Activated B cell treated with CpG ODN at 0.5 μM for 24 hours (primary cell): ENCODE data around the gene KCNQ1OT1. TPM values are rescaled to one million over a fixed set of nuclear protein-coding genes. Genes with fewer than 3 reads are reported as not detected.
A peak's percentile ranks its signal among the peaks of the same experiment; 100 is the strongest.

ENCODE experiments used
- ATAC-seq: fragments of 200-7000 bp; cut with Tn5 transposase; one replicate; pipeline ENCODE4 v1.10.0; 2021; ENCODE audit warnings: low read depth, mild to moderate bottlenecking, moderate library complexity
- CTCF ChIA-PET: fragments of 350-600 bp; sonication (Branson Sonifier 250); formaldehyde crosslinking; loops from one replicate; lab custom pipeline; 2021; ENCODE audit warnings: antibody characterized with exemption; lab: Charles Lee
- POLR2A ChIA-PET: fragments of 350-600 bp; sonication (Branson Sonifier 250); formaldehyde crosslinking; loops from one replicate; lab custom pipeline; 2021; ENCODE audit warnings: antibody characterized with exemption; lab: Charles Lee
- DNase-seq: peaks from one replicate; pipeline ENCODE4 v3.0.0; 2022
- H3K27ac Mint-ChIP-seq: one replicate; pipeline ENCODE4 v1.8.0; 2020; ENCODE audit warnings: mixed read lengths
- H3K27me3 Mint-ChIP-seq: one replicate; pipeline ENCODE4 v1.8.0; 2021; ENCODE audit warnings: mixed read lengths
- H3K36me3 Mint-ChIP-seq: one replicate; pipeline ENCODE4 v1.8.0; 2021; ENCODE audit warnings: low read depth, mixed read lengths
- H3K4me1 Mint-ChIP-seq: one replicate; pipeline ENCODE4 v1.8.0; 2021; ENCODE audit warnings: mixed read lengths
- H3K4me3 Mint-ChIP-seq: one replicate; pipeline ENCODE4 v1.8.0; 2020; ENCODE audit warnings: mild to moderate bottlenecking, mixed read lengths
- H3K9me3 Mint-ChIP-seq: one replicate; pipeline ENCODE4 v1.8.0; 2020; ENCODE audit warnings: mixed read lengths
- CTCF ChIP-seq: fragments of 200-600 bp; IDR thresholded peaks from one replicate; pipeline ENCODE4 v1.8.0; 2022; ENCODE audit warnings: antibody characterized with exemption, mild to moderate bottlenecking
- intact Hi-C: fragments of 100-400 bp; cut with micrococcal nuclease; formaldehyde crosslinking; loops from one replicate; pipeline ENCODE4 v1.15.1; 2024
- total RNA-seq: library from RNA; stranded (reverse); gene quantifications from 2 replicates; pipeline ENCODE4 v1.2.3, GENCODE V29; 2022

KCNQ1OT1 gene
- total RNA-seq, 1 donor from 2014 or later: 1.2 TPM

DNA sequence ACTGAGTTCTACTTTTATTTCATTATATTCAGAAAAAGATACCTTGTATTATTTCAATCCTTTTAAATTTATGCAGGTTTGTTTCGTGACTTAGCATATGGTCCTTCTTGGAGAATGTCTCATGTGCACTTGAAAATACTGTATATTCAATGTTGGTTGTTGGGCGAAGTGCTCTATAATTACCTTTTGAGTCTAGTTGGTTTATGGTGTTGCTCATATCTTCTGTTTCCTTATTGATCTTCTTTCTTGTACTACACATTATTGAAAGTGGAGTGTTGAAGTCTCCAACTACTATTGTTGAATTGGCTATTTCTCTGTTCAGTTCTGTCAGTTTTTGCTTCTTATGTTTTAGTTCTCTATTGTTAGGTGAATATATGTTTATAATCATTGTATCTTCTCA is 90.4 kb downstream of the KCNQ1OT1 start:
- Mint-ChIP-seq H3K4me1 (no peaks in the 10 kb centered on the region), H3K9me3 (peaks cover 19% of the 10 kb centered on the region), H3K4me3 (no peak overlapping the region), H3K36me3 (peaks cover 52% of the 10 kb centered on the region), H3K27ac (no peak overlapping the region), H3K27me3 (no peaks in the 10 kb centered on the region)
- ChIA-PET CTCF (no interaction called here), POLR2A (no interaction called here)
- ATAC-seq: no peak
- no peak for DNase-seq
- intact Hi-C loops: no loop called here
- TF ChIP-seq CTCF: no peak

- ATAC-seq (no peak), DNase-seq (no peak)
- H3K9me3 Mint-ChIP-seq: peaks cover 2% of the 10 kb centered on the region
- no peak for TF ChIP-seq CTCF
- no peaks in the 10 kb centered on the region for H3K27me3 Mint-ChIP-seq
- H3K36me3 Mint-ChIP-seq: peaks cover 26% of the 10 kb centered on the region
- intact Hi-C loops: no loop called here
- no peak overlapping the region for H3K4me3 Mint-ChIP-seq
- POLR2A ChIA-PET: no interaction called here
- CTCF ChIA-PET: no interaction called here
- H3K27ac Mint-ChIP-seq: no peak overlapping the region
- H3K4me1 Mint-ChIP-seq: no peaks in the 10 kb centered on the region
Observed at GRCh38 chr11:2599561-2600189, 100.1 kb downstream of the KCNQ1OT1 start.

- intact Hi-C loops: no loop called here
- Mint-ChIP-seq H3K27ac (no peak overlapping the region), H3K27me3 (no peaks in the 10 kb centered on the region), H3K4me1 (no peaks in the 10 kb centered on the region), H3K9me3 (peaks cover 2% of the 10 kb centered on the region), H3K36me3 (peaks cover 51% of the 10 kb centered on the region), H3K4me3 (no peak overlapping the region)
- no peak for DNase-seq
- ChIA-PET CTCF (no interaction called here), POLR2A (no interaction called here)
- TF ChIP-seq CTCF: no peak
- no peak for ATAC-seq
Observed at GRCh38 chr11:2595204-2595603, 104.6 kb downstream of the KCNQ1OT1 start.

DNA sequence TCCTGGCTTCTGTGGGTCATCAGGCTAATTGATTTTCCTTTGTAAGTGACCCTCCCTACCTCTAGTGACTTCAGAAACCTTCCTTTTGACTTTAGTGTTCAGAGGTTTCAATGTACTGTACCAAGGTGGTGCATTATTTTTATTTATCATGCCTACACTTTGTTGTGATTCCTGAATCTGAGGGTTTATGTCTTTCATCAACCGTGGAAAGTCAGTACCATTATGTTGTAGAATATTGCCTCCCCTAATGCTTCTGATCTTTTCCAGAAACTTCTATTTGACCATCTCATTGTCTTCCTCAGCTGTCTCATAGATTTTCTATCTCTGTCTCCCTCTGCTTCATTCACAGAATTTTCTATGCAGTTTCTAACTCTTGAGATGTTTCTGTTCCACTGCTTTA is 105.5 kb downstream of the KCNQ1OT1 start:
- no peak for DNase-seq
- TF ChIP-seq CTCF: no peak

DNA sequence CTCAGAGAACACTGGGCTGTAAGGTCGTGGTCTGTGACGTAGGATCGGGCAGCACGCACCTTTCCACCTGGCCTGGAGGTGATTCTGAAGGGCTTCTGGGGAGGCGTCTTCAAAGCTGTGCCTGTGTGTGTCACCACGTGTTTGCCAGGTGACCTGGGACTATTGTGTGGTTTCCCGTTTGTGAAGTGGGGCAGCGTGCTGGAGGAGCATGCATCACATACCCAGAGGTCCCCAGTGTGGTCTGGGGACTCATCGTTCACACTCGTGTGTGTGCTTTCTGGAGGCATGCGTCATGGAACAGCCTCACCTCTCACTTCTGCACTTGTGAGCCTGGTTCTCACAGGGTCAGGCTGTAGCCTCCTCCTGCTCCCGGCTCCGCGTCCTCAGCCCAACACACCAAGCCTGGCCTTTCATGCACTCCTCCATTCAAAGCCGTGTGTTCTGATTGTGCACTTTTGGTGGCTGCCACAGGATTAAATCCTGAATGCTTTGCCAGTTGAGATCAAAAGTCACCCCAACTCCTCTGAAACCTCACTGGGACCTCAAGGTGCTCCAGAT is 106.3 kb downstream of the KCNQ1OT1 start:
- Mint-ChIP-seq H3K9me3 (peaks cover 2% of the 10 kb centered on the region), H3K4me1 (no peaks in the 10 kb centered on the region), H3K27ac (no peak overlapping the region), H3K4me3 (no peak overlapping the region), H3K36me3 (peaks cover 51% of the 10 kb centered on the region), H3K27me3 (no peaks in the 10 kb centered on the region)
- TF ChIP-seq CTCF: no peak
- intact Hi-C loops: no loop called here
- ChIA-PET POLR2A (no interaction called here), CTCF (no interaction called here)
- DNase-seq: peak; percentile 12
- no peak for ATAC-seq

More for the DNA sequence above, 105.5 kb downstream of the KCNQ1OT1 start:
- CTCF ChIA-PET: no interaction called here
- Mint-ChIP-seq H3K4me3 (no peak overlapping the region), H3K36me3 (peaks cover 52% of the 10 kb centered on the region), H3K27me3 (no peaks in the 10 kb centered on the region), H3K4me1 (no peaks in the 10 kb centered on the region), H3K27ac (no peak overlapping the region), H3K9me3 (peaks cover 2% of the 10 kb centered on the region)
- ATAC-seq: no peak
- POLR2A ChIA-PET: no interaction called here
- intact Hi-C loops: no loop called here
